ENCODE data around the gene GCNT2. TPM values are rescaled to one million over a fixed set of nuclear protein-coding genes. Genes with fewer than 3 reads are reported as not detected.
"Not testable (repeated sequence)": the region's sequence is repeated elsewhere in the genome, so short reads cannot be mapped to it uniquely, and the experiment has no call there.

The GCNT2 gene
- total RNA-seq, 1 experiment from 2014 or later = 27.3 TPM

DNA sequence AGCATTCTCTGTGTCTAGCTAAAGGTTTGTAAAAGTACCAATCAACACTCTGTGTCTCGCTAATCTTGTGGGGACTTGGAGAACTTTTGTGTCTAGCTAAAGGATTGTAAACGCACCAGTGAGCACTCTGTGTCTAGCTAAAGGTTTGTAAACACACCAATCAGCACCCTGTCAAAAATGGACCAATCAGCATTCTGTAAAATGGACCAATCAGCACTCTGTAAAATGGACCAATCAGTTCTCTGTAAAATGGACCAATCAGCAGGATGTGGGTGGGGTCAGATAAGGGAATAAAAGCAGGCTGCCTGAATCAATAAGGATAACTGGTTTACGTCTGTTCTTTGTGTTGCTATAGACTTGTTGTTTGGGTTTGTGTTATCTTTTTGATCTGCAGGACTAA is 29.2 kb upstream of the GCNT2 start:
- not testable (repeated sequence) for H3K9me3 ChIP-seq (replicated peaks); H3K4me1 ChIP-seq (replicated peaks); H3K36me3 ChIP-seq; H3K27ac ChIP-seq; DNase-seq (ENCODE audit: low read depth in 1 of 2, low spot score in 2 of 2); H3K4me3 ChIP-seq; H3K27me3 ChIP-seq (replicated peaks)

DNA sequence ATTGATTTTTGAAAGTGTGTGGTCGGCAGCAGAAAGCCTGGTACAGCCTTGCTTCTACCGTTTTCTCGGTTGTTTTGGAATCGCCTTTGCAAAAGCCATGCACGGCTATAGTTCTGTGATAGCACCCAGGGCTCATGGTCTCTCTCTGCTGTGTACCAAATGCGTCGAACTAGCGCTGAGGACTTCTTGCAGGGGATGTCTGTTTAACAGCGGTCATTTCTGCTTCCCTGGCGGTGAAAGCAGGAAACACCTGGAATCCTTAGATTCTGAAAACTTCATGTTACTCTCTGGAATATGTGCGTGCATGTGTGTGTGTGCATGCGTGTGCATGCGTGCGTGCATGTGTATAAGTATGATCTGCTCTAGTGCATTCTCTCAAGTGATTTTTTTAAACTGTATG is 26.1 kb upstream of the GCNT2 start:
- no peak overlapping the region for H3K4me3 ChIP-seq
- no peak overlapping the region for H3K27ac ChIP-seq
- H3K36me3 ChIP-seq = no peaks in the 10 kb centered on the region
- no peaks in the 10 kb centered on the region for H3K4me1 ChIP-seq (replicated peaks)
- H3K9me3 ChIP-seq (replicated peaks) = no peaks in the 10 kb centered on the region
- H3K27me3 ChIP-seq (replicated peaks) = no peaks in the 10 kb centered on the region
- no peak for DNase-seq (ENCODE audit: low read depth in 1 of 2, low spot score in 2 of 2)

DNA sequence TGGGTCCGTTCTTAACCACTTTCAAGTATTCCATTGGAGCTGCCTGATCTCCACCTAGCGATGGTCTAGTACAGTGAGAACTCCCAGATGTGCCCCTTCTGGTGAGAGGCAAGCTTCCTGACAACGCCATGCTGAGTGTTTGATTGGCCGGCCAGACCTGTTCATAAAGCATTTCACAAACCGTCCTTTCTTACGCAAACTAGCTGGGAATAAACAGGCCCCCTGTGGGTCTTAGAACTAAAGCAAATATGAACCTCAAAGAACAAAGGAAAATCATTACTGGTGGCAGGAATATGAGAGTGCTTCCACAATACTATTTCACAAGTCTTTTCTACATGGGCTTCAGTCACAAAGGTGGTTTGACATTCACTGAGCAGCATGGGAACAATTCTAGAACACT is 15.6 kb upstream of the GCNT2 start:
- H3K4me3 ChIP-seq = no peak overlapping the region
- no peaks in the 10 kb centered on the region for H3K36me3 ChIP-seq
- no peaks in the 10 kb centered on the region for H3K27me3 ChIP-seq (replicated peaks)
- H3K4me1 ChIP-seq (replicated peaks) = peaks cover 3% of the 10 kb centered on the region
- H3K9me3 ChIP-seq (replicated peaks) = no peaks in the 10 kb centered on the region
- no peak overlapping the region for H3K27ac ChIP-seq
- DNase-seq (ENCODE audit: low read depth in 1 of 2, low spot score in 2 of 2) = no peak

DNA sequence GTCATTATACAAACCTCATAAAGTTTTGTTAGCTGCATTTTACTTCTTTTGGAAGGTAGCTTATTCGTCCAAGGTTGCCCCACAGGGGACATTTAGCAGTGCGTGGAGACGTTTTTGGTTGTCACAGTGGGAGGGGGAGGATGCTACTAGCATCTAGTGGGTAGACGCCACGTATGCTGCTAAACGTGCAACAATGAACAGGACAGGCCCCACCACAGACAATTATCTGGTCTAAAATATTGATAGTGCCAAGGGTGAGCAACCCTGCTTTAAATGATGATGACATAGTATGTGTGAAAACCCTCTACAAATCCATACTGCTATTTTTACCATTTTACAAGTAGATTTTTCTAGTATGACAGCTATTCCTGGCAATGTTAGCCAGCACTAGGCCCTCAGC is 13.9 kb upstream of the GCNT2 start:
- no peaks in the 10 kb centered on the region for H3K9me3 ChIP-seq (replicated peaks)
- no peak overlapping the region for H3K4me3 ChIP-seq
- peaks cover 19% of the 10 kb centered on the region for H3K4me1 ChIP-seq (replicated peaks)
- H3K36me3 ChIP-seq = no peaks in the 10 kb centered on the region
- DNase-seq (ENCODE audit: low read depth in 1 of 2, low spot score in 2 of 2) = no peak
- no peak overlapping the region for H3K27ac ChIP-seq
- no peaks in the 10 kb centered on the region for H3K27me3 ChIP-seq (replicated peaks)

DNA sequence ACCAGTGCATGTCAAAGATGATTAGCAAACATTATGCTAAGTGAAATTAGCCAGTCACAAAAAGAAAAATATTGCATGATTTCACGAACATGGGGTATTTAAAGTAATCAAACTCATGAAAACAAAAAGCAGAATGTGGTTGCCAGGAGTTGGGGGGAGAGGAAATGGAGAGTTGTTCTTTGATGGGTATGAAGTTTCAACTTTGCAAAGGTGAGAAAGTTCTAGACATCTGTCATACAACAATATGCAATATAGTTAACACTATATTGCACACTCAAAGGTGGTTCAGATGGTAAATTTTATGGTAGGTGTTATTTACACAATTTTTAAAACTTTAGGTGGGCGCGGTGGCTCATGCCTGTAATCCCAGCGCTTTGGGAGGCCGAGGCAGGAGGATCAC is 13.4 kb upstream of the GCNT2 start:
- Histone ChIP-seq H3K4me1 (replicated peaks) (peaks cover 19% of the 10 kb centered on the region), H3K27me3 (replicated peaks) (no peaks in the 10 kb centered on the region), H3K36me3 (no peaks in the 10 kb centered on the region), H3K4me3 (no peak overlapping the region), H3K27ac (no peak overlapping the region), H3K9me3 (replicated peaks) (no peaks in the 10 kb centered on the region)
- no peak for DNase-seq (ENCODE audit: low read depth in 1 of 2, low spot score in 2 of 2)

DNA sequence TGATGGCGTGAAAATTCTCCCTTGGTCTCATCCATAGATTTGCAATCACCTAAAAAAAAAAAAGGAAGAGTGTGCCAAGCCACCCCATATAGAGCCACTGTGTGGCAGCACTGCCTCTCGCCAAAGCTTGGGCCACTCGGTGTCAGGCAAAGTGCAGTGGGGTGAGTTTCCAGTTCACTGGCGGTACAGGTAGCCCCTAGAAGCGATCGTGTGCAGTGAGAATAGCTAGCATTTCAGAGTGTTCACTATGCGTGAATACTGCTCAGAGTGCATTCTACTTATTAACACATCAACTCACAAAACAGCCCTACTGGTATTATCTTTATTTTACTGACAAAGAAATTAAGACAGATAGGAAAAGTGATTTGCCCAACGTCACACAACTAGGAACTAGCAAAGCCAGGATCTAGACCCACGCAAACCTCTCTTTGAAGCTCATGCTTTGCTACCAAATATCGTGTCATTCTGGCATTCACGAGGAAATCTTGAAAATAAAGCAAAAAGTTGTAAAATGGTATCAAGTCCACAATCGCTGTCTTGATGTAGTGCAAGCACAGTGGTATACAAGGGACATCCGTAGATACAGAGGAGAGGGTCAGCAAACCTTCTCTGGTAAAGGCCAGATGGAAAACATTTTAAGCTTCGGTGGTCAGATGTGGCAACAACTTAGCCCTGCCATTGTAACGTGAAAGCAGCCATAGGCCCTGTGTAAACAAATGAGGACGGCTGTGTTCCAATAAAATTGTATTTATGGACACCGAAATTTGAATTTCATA is 10.4 kb upstream of the GCNT2 start:
- H3K9me3 ChIP-seq (replicated peaks) = no peaks in the 10 kb centered on the region
- no peaks in the 10 kb centered on the region for H3K27me3 ChIP-seq (replicated peaks)
- H3K27ac ChIP-seq = peak overlapping the region; percentile 45
- H3K36me3 ChIP-seq = no peaks in the 10 kb centered on the region
- H3K4me3 ChIP-seq = no peak overlapping the region
- DNase-seq (ENCODE audit: low read depth in 1 of 2, low spot score in 2 of 2) = peak; percentile 62 to 74
- H3K4me1 ChIP-seq (replicated peaks) = peaks cover 19% of the 10 kb centered on the region

DNA sequence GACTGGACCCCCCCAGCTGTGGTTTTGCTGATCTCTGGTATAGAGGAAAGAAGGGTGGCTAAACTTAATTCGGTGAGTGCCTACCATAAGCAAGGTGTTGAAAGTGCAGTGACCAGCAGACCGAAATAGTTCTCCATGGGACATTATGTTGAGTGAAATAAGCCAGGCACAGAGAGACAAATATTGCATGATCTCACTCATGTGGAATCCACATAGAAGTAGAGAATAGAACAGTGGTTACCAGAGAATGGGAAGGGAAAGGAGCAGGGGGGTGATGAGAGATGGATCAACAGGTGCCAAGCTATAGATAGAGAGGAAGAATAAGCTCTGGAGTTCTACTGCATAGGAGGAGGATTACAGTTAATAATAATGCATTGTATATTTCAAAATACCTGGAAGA is 9.7 kb upstream of the GCNT2 start:
- H3K4me1 ChIP-seq (replicated peaks) = peaks cover 19% of the 10 kb centered on the region
- no peaks in the 10 kb centered on the region for H3K9me3 ChIP-seq (replicated peaks)
- peak overlapping the region; percentile 45 for H3K27ac ChIP-seq
- peak in 1 of 2 experiments; percentile 63 for DNase-seq (ENCODE audit: low read depth in 1 of 2, low spot score in 2 of 2)
- H3K4me3 ChIP-seq = no peak overlapping the region
- no peaks in the 10 kb centered on the region for H3K27me3 ChIP-seq (replicated peaks)
- H3K36me3 ChIP-seq = no peaks in the 10 kb centered on the region

DNA sequence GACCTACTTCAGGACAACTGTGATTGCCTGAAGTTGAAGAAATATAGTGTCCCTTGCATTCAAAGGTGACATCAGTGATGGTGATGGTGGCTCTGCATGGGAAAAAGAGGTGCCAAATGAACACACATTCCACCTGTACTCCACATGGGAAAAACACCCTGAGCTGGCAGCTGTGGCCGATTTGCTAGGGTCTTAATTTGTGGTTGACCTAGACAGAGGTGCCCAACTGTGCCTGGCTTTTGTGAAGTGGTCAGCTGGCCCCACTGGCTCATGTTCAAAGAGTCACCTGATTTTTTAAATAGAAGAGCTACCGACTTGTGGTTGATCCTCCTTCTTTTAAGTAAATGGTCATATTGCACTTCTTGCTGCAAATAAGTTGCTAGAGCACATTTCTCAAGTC is 7.6 kb upstream of the GCNT2 start:
- DNase-seq (ENCODE audit: low read depth in 1 of 2, low spot score in 2 of 2) = no peak
- H3K4me1 ChIP-seq (replicated peaks) = peaks cover 29% of the 10 kb centered on the region
- H3K9me3 ChIP-seq (replicated peaks) = no peaks in the 10 kb centered on the region
- no peak overlapping the region for H3K27ac ChIP-seq
- H3K27me3 ChIP-seq (replicated peaks) = no peaks in the 10 kb centered on the region
- H3K36me3 ChIP-seq = no peaks in the 10 kb centered on the region
- no peak overlapping the region for H3K4me3 ChIP-seq

DNA sequence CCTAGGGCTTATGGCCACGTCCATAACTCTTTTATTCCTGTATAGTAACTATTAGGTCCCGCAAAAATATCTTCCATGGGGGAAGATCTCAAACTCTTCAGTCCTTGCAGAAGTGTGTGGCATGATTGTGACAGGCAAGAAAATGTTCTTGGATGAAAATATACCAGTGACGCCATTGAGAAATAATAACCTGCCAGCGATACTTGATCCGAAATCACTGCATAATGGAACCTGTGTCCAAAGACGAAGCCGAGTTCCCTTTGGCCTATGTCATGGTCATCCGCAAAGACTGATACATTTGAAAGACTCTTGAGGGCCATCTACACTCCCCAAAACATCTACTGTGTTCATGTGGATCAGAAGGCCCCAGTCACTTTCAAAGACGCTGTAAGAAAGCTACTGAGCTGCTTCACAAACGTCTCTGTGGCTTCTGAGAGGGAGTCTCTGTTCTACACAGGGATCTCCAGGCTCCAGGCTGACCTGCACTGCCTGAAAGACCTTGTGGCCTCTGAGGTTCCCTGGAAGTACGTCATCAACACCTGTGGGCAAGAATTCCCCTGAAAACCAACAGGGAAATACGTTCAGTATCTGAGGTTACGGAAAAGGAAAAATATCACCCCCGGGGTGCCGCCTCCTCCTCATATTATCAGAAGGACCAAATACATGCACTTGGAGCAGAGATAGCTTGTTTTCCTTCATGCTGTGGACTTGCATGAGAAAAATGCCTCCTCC is 6.9 kb upstream of the GCNT2 start:
- Histone ChIP-seq H3K4me3 (no peak overlapping the region), H3K9me3 (replicated peaks) (no peaks in the 10 kb centered on the region), H3K36me3 (no peaks in the 10 kb centered on the region), H3K27ac (no peak overlapping the region), H3K27me3 (replicated peaks) (no peaks in the 10 kb centered on the region), H3K4me1 (replicated peaks) (peaks cover 36% of the 10 kb centered on the region)
- DNase-seq (ENCODE audit: low read depth in 1 of 2, low spot score in 2 of 2) = no peak

DNA sequence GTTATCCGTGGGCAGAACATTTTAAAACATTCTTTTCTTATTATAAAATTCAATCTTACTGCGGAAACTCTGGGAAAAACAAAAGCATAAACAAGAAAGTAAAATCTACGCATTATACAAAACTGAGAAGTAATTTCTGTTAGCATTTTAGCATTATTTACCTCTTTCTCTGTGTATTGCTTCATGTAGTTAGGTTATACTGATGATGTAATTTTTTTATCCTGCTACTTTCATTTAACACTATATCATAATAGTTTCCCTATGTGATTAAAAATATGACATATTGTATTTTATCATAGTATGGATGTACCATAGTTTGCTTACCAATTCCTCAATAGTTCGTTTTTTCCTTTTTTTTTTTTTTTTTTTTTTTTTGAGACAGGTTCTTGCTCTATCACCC is 4.2 kb upstream of the GCNT2 start:
- H3K9me3 ChIP-seq (replicated peaks) = no peaks in the 10 kb centered on the region
- no peaks in the 10 kb centered on the region for H3K27me3 ChIP-seq (replicated peaks)
- no peak overlapping the region for H3K27ac ChIP-seq
- H3K36me3 ChIP-seq = no peaks in the 10 kb centered on the region
- no peak overlapping the region for H3K4me3 ChIP-seq
- H3K4me1 ChIP-seq (replicated peaks) = peaks cover 44% of the 10 kb centered on the region
- DNase-seq (ENCODE audit: low read depth in 1 of 2, low spot score in 2 of 2) = no peak

DNA sequence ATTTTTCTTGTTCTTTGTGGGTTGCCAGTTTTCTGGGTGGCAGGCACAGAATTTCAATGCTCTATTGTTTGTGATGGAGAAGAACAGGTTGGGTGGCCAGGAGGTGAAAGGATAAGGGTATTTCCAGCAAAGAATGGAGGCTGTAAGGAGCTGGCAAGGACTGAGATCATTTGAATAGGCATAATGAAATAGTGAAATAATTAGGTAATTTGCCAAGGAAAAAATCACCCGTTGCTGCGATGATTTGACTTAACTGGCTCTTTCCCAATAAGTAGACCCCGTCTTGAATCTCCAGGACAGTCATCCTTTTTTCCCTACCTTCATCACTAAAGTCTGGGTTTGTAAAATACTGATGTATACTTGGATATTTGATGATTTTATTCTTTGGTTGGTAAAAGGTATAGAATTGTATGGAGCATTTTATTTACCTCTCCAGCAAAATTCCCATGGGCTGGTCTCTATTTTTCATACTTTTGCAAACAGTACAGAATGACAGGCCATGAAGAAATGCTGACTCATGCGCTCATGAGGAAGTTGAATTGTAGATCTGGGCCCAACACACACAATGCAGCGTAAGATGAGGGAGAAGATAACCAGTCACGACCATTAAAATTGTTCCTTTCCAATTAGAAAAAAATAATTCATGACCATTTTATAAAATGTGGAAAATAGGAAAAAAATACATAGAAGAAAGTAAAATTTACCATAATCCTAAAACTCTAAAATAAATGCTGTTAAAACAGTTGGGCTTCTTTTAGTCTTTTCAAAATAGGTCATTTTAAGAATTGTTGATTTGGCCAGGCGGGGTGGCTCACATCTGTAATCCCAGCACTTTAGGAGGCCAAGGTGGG is 2.4 kb upstream of the GCNT2 start:
- peak overlapping the region; percentile 96 for H3K27ac ChIP-seq
- no peaks in the 10 kb centered on the region for H3K27me3 ChIP-seq (replicated peaks)
- H3K9me3 ChIP-seq (replicated peaks) = no peaks in the 10 kb centered on the region
- H3K4me1 ChIP-seq (replicated peaks) = peaks cover 47% of the 10 kb centered on the region
- no peaks in the 10 kb centered on the region for H3K36me3 ChIP-seq
- DNase-seq (ENCODE audit: low read depth in 1 of 2, low spot score in 2 of 2) = peak; percentile 75 to 89
- no peak overlapping the region for H3K4me3 ChIP-seq

DNA sequence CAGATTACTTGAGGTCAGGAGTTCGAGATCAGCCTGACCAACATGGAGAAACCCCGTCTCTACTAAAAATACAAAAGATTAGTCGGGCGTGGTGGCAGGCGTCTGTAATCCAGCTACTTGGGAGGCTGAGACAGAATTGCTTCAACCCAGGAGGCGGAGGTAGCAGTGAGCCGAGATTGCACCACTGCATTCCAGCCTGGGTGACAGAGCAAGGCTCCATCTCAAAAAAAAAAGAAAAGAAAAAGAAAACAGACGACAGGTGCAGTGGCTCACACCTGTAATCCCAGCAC is 1.8 kb upstream of the GCNT2 start:
- not testable (repeated sequence) for H3K9me3 ChIP-seq (replicated peaks); H3K27me3 ChIP-seq (replicated peaks); H3K36me3 ChIP-seq; H3K4me3 ChIP-seq
- DNase-seq (ENCODE audit: low read depth in 1 of 2, low spot score in 2 of 2) = peak in 1 of 2 experiments; percentile 67
- Histone ChIP-seq H3K4me1 (replicated peaks) (peaks cover 47% of the 10 kb centered on the region), H3K27ac (peak overlapping the region; percentile 96)

DNA sequence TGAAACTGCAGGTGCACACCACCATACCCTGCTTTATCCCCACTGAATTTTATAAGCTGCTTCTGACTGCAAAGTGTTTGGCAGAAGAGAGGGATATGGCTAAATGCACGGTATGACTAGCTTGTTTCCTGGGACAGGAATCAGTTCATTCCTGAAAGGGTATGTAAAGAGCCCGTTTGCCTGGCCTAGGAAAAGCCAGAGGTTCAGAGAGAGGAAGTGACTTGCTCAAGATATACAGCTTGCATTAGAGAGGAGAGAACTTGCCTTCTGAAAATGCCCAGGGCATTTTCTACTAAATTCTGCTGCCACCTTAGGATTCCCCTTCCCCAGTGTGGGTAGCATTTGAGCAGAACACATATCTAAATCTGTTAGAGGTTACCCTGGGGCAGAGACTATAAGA is 683 bp upstream of the GCNT2 start:
- Histone ChIP-seq H3K4me3 (no peak overlapping the region), H3K9me3 (replicated peaks) (no peaks in the 10 kb centered on the region), H3K27me3 (replicated peaks) (no peaks in the 10 kb centered on the region), H3K4me1 (replicated peaks) (peaks cover 47% of the 10 kb centered on the region), H3K36me3 (no peaks in the 10 kb centered on the region), H3K27ac (peak overlapping the region; percentile 61)
- DNase-seq (ENCODE audit: low read depth in 1 of 2, low spot score in 2 of 2) = peak in 1 of 2 experiments; percentile 26

Measured in SJSA1 (cell line).